H1 (cell line): ENCODE measurements around the gene IRGQ. TPM values are rescaled to one million over a fixed set of nuclear protein-coding genes. Genes with fewer than 3 reads are reported as not detected.

Experiments
- CTCF ChIA-PET: fragments of 300-600 bp; sonication (Branson Sonifier 250); formaldehyde crosslinking; loops from one replicate; lab custom pipeline; 2021; ENCODE audit not compliant: partially characterized antibody; lab: Charles Lee
- POLR2A ChIA-PET: fragments of 300-600 bp; sonication (Branson Sonifier 250); formaldehyde crosslinking; loops from one replicate; lab custom pipeline; 2021; ENCODE audit warnings: inconsistent platforms; ENCODE audit not compliant: partially characterized antibody; lab: Charles Lee
- DNase-seq, 2 experiments: peaks; one replicate each; pipeline versions ENCODE4 v3.0.0 to v3.0.0-alpha.2; 2010 to 2022; ENCODE audit warnings: low spot score in 2 of 2, low read depth in 1 of 2, mixed read lengths in 1 of 2
- FAIRE-seq: peaks from 2 replicates; lab custom pipeline; 2011; peaks lifted over from hg19 to GRCh38; lab: Jason Lieb, UNC
- H2AFZ ChIP-seq: 2 replicates; pipeline ENCODE4 v1.8.1; 2012; ENCODE audit warnings: low read length, inconsistent platforms
- H2AK5ac ChIP-seq: 2 replicates; pipeline ENCODE4 v1.6.1; 2013; ENCODE audit warnings: low read depth, low read length
- H2BK120ac ChIP-seq: replicated peaks from 2 replicates; pipeline ENCODE3; 2013; ENCODE audit warnings: low read depth, low read length, inconsistent platforms
- H2BK12ac ChIP-seq: 2 replicates; pipeline ENCODE4 v1.6.1; 2013; ENCODE audit warnings: low read depth, low read length
- H2BK15ac ChIP-seq: 2 replicates; pipeline ENCODE4 v1.6.1; 2013; ENCODE audit warnings: low read length
- H2BK20ac ChIP-seq: 2 replicates; pipeline ENCODE4 v1.6.1; 2013; ENCODE audit warnings: low read length
- H2BK5ac ChIP-seq: 2 replicates; pipeline ENCODE4 v1.6.1; 2013; ENCODE audit warnings: low read depth, low read length
- H3K14ac ChIP-seq: 2 replicates; pipeline ENCODE4 v1.6.1; 2013; ENCODE audit warnings: inconsistent platforms; ENCODE audit not compliant: insufficient read length
- H3K18ac ChIP-seq: 2 replicates; pipeline ENCODE4 v1.6.1; 2013; ENCODE audit warnings: low read length; ENCODE audit errors: extremely low read depth
- H3K23ac ChIP-seq: 2 replicates; pipeline ENCODE4 v1.6.1; 2013; ENCODE audit warnings: inconsistent platforms; ENCODE audit not compliant: insufficient read length
- H3K23me2 ChIP-seq: 2 replicates; pipeline ENCODE4 v1.6.1; 2013; ENCODE audit warnings: low read depth, low read length
- H3K27ac ChIP-seq: 2 replicates; pipeline ENCODE4 v1.6.1; 2011; ENCODE audit warnings: low read depth, low read length, inconsistent platforms
- H3K27me3 ChIP-seq, 4 experiments: replicated peaks in 1 of 4; 1 replicate in 1 of 4; 2 replicates in 3 of 4; pipeline versions ENCODE4 v1.6.1 to v1.8.1; 2011 to 2013; ENCODE audit warnings: low read length in 3 of 4, mild to moderate bottlenecking in 3 of 4, inconsistent platforms in 2 of 4, mixed read lengths in 2 of 4, moderate library complexity in 1 of 4; ENCODE audit not compliant: control insufficient read depth in 3 of 4, insufficient read depth in 3 of 4; ENCODE audit errors: extremely low read depth in 1 of 4
- H3K36me3 ChIP-seq, 4 experiments: 2 replicates each; pipeline versions ENCODE4 v1.6.1 to v1.8.1; 2011 to 2013; ENCODE audit warnings: mild to moderate bottlenecking in 4 of 4, low read length in 3 of 4, moderate library complexity in 2 of 4, control low read depth in 1 of 4, inconsistent platforms in 1 of 4; ENCODE audit not compliant: insufficient read depth in 4 of 4, control insufficient read depth in 2 of 4
- H3K4ac ChIP-seq: replicated peaks from 2 replicates; pipeline ENCODE3; 2013; ENCODE audit warnings: low read length, low read depth, mixed read lengths, inconsistent platforms; ENCODE audit not compliant: insufficient read length
- H3K4me1 ChIP-seq, 4 experiments: replicated peaks in 1 of 4; 1 replicate in 1 of 4; 2 replicates in 3 of 4; pipeline versions ENCODE4 v1.6.1 to v1.8.1; 2011 to 2013; ENCODE audit warnings: low read length in 3 of 4, inconsistent platforms in 2 of 4, mixed read lengths in 1 of 4; ENCODE audit not compliant: insufficient read depth in 4 of 4, control insufficient read depth in 3 of 4
- H3K4me2 ChIP-seq, 2 experiments: 2 replicates each; pipeline versions ENCODE4 v1.6.1 to v1.8.1; 2011 to 2013; ENCODE audit warnings: low read depth in 2 of 2, low read length in 2 of 2, control low read depth in 1 of 2, inconsistent platforms in 1 of 2, mild to moderate bottlenecking in 1 of 2; ENCODE audit not compliant: insufficient read depth in 1 of 2
- H3K4me3 ChIP-seq, 4 experiments: fragments of 200-600, 300-600 bp in 1 of 4; sonication (generic), shearing (Covaris generic), sonication (Bioruptor Twin) in 1 of 4; 2 replicates each; pipeline versions ENCODE4 v1.5.1 to v1.8.1; 2011 to 2016; ENCODE audit warnings: low read length in 4 of 4, low read depth in 3 of 4, control low read depth in 2 of 4, inconsistent platforms in 2 of 4, mild to moderate bottlenecking in 2 of 4, mixed read lengths in 1 of 4, moderate library complexity in 1 of 4; ENCODE audit not compliant: insufficient read depth in 2 of 4; ENCODE audit errors: extremely low read depth in 1 of 4
- H3K56ac ChIP-seq: replicated peaks from 2 replicates; pipeline ENCODE3; 2013; ENCODE audit warnings: low read depth, mild to moderate bottlenecking, mixed read lengths, low read length, inconsistent platforms; ENCODE audit not compliant: insufficient read length
- H3K79me1 ChIP-seq: 2 replicates; pipeline ENCODE4 v1.6.1; 2013; ENCODE audit warnings: low read depth, low read length, control low read depth
- H3K79me2 ChIP-seq, 2 experiments: 2 replicates each; pipeline versions ENCODE4 v1.6.1 to v1.8.1; 2012 to 2013; ENCODE audit warnings: low read length in 2 of 2, mild to moderate bottlenecking in 2 of 2, inconsistent platforms in 1 of 2; ENCODE audit not compliant: insufficient read depth in 2 of 2, control insufficient read depth in 1 of 2
- H3K9ac ChIP-seq, 4 experiments: replicated peaks in 1 of 4; 1 replicate in 1 of 4; 2 replicates in 3 of 4; pipeline versions ENCODE4 v1.6.1 to v1.8.1; 2011 to 2013; ENCODE audit warnings: low read depth in 3 of 4, low read length in 3 of 4, control low read depth in 2 of 4, mild to moderate bottlenecking in 2 of 4, moderate library complexity in 2 of 4, inconsistent platforms in 1 of 4; ENCODE audit errors: extremely low read depth in 1 of 4
- H3K9me3 ChIP-seq, 2 experiments: 2 replicates each; pipeline versions ENCODE4 v1.6.1 to v1.8.1; 2012 to 2013; ENCODE audit warnings: mild to moderate bottlenecking in 2 of 2, moderate library complexity in 2 of 2, control low read depth in 1 of 2, inconsistent platforms in 1 of 2, low read depth in 1 of 2, low read length in 1 of 2, mixed read lengths in 1 of 2; ENCODE audit not compliant: insufficient read depth in 2 of 2
- H4K20me1 ChIP-seq, 2 experiments: replicated peaks in 1 of 2; 2 replicates each; pipeline versions ENCODE3 to v1.8.1; 2011 to 2013; ENCODE audit warnings: inconsistent platforms in 2 of 2, low read length in 2 of 2, mild to moderate bottlenecking in 1 of 2; ENCODE audit not compliant: insufficient read depth in 2 of 2, control insufficient read depth in 1 of 2
- H4K5ac ChIP-seq: 2 replicates; pipeline ENCODE4 v1.6.1; 2013; ENCODE audit warnings: low read length, low read depth, mixed read lengths, inconsistent platforms; ENCODE audit not compliant: insufficient read length
- H4K8ac ChIP-seq: 2 replicates; pipeline ENCODE4 v1.8.0; 2013; ENCODE audit warnings: mild to moderate bottlenecking, moderate library complexity, low read length, inconsistent platforms; ENCODE audit not compliant: insufficient read depth; ENCODE audit errors: extremely low read depth
- H4K91ac ChIP-seq: replicated peaks from 2 replicates; pipeline ENCODE3; 2013; ENCODE audit warnings: low read length, mixed read lengths, inconsistent platforms; ENCODE audit not compliant: insufficient read length
- ASH2L ChIP-seq: fragments of 200-600, 300-600 bp; sonication (generic); IDR thresholded peaks from one replicate; pipeline ENCODE4 v1.7.1; 2017; ENCODE audit warnings: low read length
- CBX8 ChIP-seq: fragments of 300-800, 300-1000 bp; sonication (generic); IDR thresholded peaks from 2 replicates; pipeline ENCODE4 v1.7.1; 2016; ENCODE audit warnings: low read depth, low read length, borderline replicate concordance
- CEBPB ChIP-seq: IDR thresholded peaks from 2 replicates; pipeline ENCODE4 v1.6.1; 2012; ENCODE audit warnings: low read depth, low read length
- CTBP2 ChIP-seq: IDR thresholded peaks from 2 replicates; pipeline ENCODE4 v1.7.0; 2011; ENCODE audit warnings: borderline replicate concordance, mild to moderate bottlenecking, moderate library complexity, mixed read lengths, low read length; ENCODE audit not compliant: insufficient read depth, insufficient read length
- JUND ChIP-seq: IDR thresholded peaks from 2 replicates; pipeline ENCODE4 v1.6.1; 2011; ENCODE audit warnings: mild to moderate bottlenecking, improper control_type of control experiment, low read length
- KDM5A ChIP-seq: fragments of 200-600 bp; IDR thresholded peaks from 2 replicates; pipeline ENCODE4 v1.7.1; 2012; ENCODE audit warnings: mild to moderate bottlenecking, low read length, inconsistent platforms, mixed read lengths
- MAFK ChIP-seq: IDR thresholded peaks from 2 replicates; pipeline ENCODE4 v1.6.1; 2012; ENCODE audit warnings: low read depth, mild to moderate bottlenecking, improper control_type of control experiment, low read length
- NRF1 ChIP-seq: IDR thresholded peaks from 2 replicates; pipeline ENCODE4 v1.6.1; 2011; ENCODE audit warnings: mild to moderate bottlenecking, low read depth, low read length, improper control_type of control experiment
- POLR2A ChIP-seq, 2 experiments: IDR thresholded peaks; 1 replicate in 1 of 2; 2 replicates in 1 of 2; pipeline ENCODE4 v1.6.1; 2011; ENCODE audit warnings: low read depth in 2 of 2, low read length in 2 of 2, mild to moderate bottlenecking in 2 of 2; ENCODE audit errors: control extremely low read depth in 1 of 2
- POLR2AphosphoS5 ChIP-seq: IDR thresholded peaks from 2 replicates; pipeline ENCODE4 v1.6.1; 2011; ENCODE audit warnings: low read depth, low read length
- RAD21 ChIP-seq, 2 experiments: IDR thresholded peaks in 1 of 2; conservative IDR thresholded peaks in 1 of 2; 2 replicates each; pipeline ENCODE4 v1.6.1; 2011; ENCODE audit warnings: low read depth in 2 of 2, low read length in 2 of 2, improper control_type of control experiment in 1 of 2, inconsistent platforms in 1 of 2, mild to moderate bottlenecking in 1 of 2, moderate library complexity in 1 of 2
- SIN3A ChIP-seq, 2 experiments: IDR thresholded peaks in 1 of 2; conservative IDR thresholded peaks in 1 of 2; 2 replicates each; pipeline ENCODE4 v1.6.1; 2011 to 2012; ENCODE audit warnings: low read length in 2 of 2, improper control_type of control experiment in 1 of 2, low read depth in 1 of 2, mild to moderate bottlenecking in 1 of 2
- TBP ChIP-seq: IDR thresholded peaks from 2 replicates; pipeline ENCODE4 v1.6.1; 2011; ENCODE audit warnings: low read depth, low read length, improper control_type of control experiment
- ZNF274 ChIP-seq: IDR thresholded peaks from 2 replicates; pipeline ENCODE4 v1.7.0; 2012; ENCODE audit warnings: low read length, borderline replicate concordance; ENCODE audit errors: extremely low read depth
- WGBS, 2 experiments: shearing (Covaris generic) in 1 of 2; methylation state at CpG; one replicate each; pipeline versions ENCODE4 v1.1.6 to v1.1.7; 2013 to 2015; ENCODE audit warnings: low lambda C conversion rate in 2 of 2, mixed read lengths in 2 of 2, inconsistent platforms in 1 of 2, low coverage in 1 of 2, missing lambda C conversion rate in 1 of 2; ENCODE audit not compliant: insufficient replicate concordance in 2 of 2, insufficient coverage in 1 of 2, insufficient read length in 1 of 2; ENCODE audit errors: extremely low coverage in 1 of 2, missing lambda C conversion rate in 1 of 2; 5-methylcytosine and 5-hydroxymethylcytosine counted together
- polyA plus RNA-seq, 7 experiments: library from polyadenylated mRNA; depleted of rRNA in 3 of 7; stranded (reverse) in 5 of 7; unstranded in 2 of 7; fragments of >200 nt in 5 of 7; fragments of 200-250 nt in 2 of 7; gene quantifications; 1 replicate in 5 of 7; 2 replicates in 1 of 7; 4 replicates in 1 of 7; pipeline versions ENCODE4 v1.2.1 to v1.2.3, GENCODE V29; 2011 to 2013; ENCODE audit warnings: missing spikeins in 2 of 7, mixed read lengths in 2 of 7
- total RNA-seq: library from RNA; stranded (reverse); fragmentation: NEBNext Ultra II Directional; extraction: Animal tissue kit (Norgen Biotek cat#: 25700); gene quantifications from 2 replicates; pipeline ENCODE4 v1.2.1, GENCODE V29; 2021

IRGQ gene
- total and polyA plus RNA-seq, 2 of the 8 experiments (the other 6 are each of a cell fraction or from before 2014, with no cell fraction given), result 16.0 to 42.9 TPM

DNA sequence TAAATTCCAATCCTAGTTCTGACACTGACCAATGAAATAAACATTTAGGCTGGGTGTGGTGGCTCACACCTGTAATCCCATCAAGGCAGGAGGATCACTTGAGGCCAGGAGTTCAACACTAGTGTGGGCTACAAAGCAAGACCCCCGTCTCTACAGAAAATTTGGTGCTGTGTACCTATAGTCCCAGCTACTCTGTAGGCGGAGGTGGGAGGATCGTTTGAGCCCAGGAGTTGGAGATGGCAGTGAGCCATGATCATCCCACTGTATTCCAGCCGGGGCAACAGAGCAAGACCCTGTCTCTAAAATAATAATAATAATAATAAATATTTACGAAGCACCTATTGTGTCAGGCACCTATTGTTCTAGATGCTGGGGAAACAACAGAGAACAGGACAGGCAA, 6.7 kb downstream of the IRGQ start:
- H4K8ac ChIP-seq, result no peak overlapping the region
- DNase-seq, result no peak
- no peak overlapping the region for H3K9ac ChIP-seq
- H3K56ac ChIP-seq, result no peak overlapping the region
- FAIRE-seq, result no peak
- H3K4ac ChIP-seq, result no peak overlapping the region
- no peak overlapping the region for H2AFZ ChIP-seq
- H4K20me1 ChIP-seq, result peaks cover 7% of the 10 kb centered on the region in 2 experiments
- no peak overlapping the region for H4K91ac ChIP-seq
- no peaks in the 10 kb centered on the region for H3K23me2 ChIP-seq
- no peak for TF ChIP-seq KDM5A
- no peak for TF ChIP-seq CTBP2
- TF ChIP-seq TBP, result no peak
- TF ChIP-seq ASH2L, result no peak
- TF ChIP-seq POLR2A (IDR thresholded peaks at IDR 0.05; ENCODE audit: control extremely low read depth in 1 of 2, low read depth in 2 of 2, low read length in 2 of 2), result no peak
- no peak for TF ChIP-seq NRF1
- TF ChIP-seq JUND, result no peak
- TF ChIP-seq RAD21 (IDR thresholded peaks at IDR 0.05 in 1 of 2, conservative IDR thresholded peaks at IDR 0.05 in 1 of 2; ENCODE audit: low read depth in 2 of 2, low read length in 2 of 2), result no peak
- TF ChIP-seq SIN3A (conservative IDR thresholded peaks at IDR 0.05 in 1 of 2, IDR thresholded peaks at IDR 0.05 in 1 of 2; ENCODE audit: low read depth in 1 of 2, low read length in 2 of 2), result no peak
- TF ChIP-seq CEBPB, result no peak
- no peak for TF ChIP-seq MAFK
- no peak for TF ChIP-seq CBX8
- TF ChIP-seq POLR2AphosphoS5, result no peak
- TF ChIP-seq ZNF274, result no peak
- no peaks in the 10 kb centered on the region; the same call in none of the 2 replicates for H3K79me1 ChIP-seq
- peaks cover 3 to 21% (median 10%) of the 10 kb centered on the region in 4 experiments; a peak in 5 of 8 replicates for H3K36me3 ChIP-seq
- 87% methylated on average over 5 of the region's 5 CpGs; no CpG with 5 or more reads in 1 of the 2 experiments for WGBS, 2 experiments
- no peak overlapping the region for H3K4me3 ChIP-seq
- no peak overlapping the region for H2BK20ac ChIP-seq
- H3K4me2 ChIP-seq, result no peak overlapping the region
- H3K9me3 ChIP-seq, result no peaks in the 10 kb centered on the region
- ChIA-PET CTCF (interaction anchor here (0.6 to 2.8 kb wide), 6 partner anchors 12 to 1013 kb away, joined by 3 to 16 read pairs (median 5); no protein-coding TSS in a partner anchor), POLR2A (interaction anchor here (2.0 to 3.1 kb wide), 2 partner anchors 9 to 12 kb away, joined by 6 to 14 read pairs; no protein-coding TSS in a partner anchor)
- no peak overlapping the region for H3K14ac ChIP-seq
- H2BK12ac ChIP-seq, result no peak overlapping the region
- H3K79me2 ChIP-seq, result no peaks in the 10 kb centered on the region
- H2BK15ac ChIP-seq, result no peak overlapping the region
- no peak overlapping the region for H4K5ac ChIP-seq
- H3K18ac ChIP-seq, result no peak overlapping the region
- no peak overlapping the region for H2BK5ac ChIP-seq
- no peak overlapping the region for H2AK5ac ChIP-seq
- no peak overlapping the region for H3K23ac ChIP-seq
- no peak overlapping the region for H2BK120ac ChIP-seq
- no peak overlapping the region for H3K27ac ChIP-seq
- no peaks in the 10 kb centered on the region for H3K27me3 ChIP-seq
- no peaks in the 10 kb centered on the region for H3K4me1 ChIP-seq
